Loucy (cell line): Measurements from ENCODE around the gene CHST10.

Source experiments
- EZH2phosphoT487 ChIP-seq: fragments of 200-600 bp; IDR thresholded peaks from 2 replicates; pipeline ENCODE4 v1.6.1; 2018; ENCODE audit warnings: antibody characterized with exemption, mild to moderate bottlenecking, moderate library complexity, borderline replicate concordance
- TF ChIP-seq, protein P1 (sequence below): fragments of 200-600 bp; sonication (generic); conservative IDR thresholded peaks from 2 replicates; pipeline ENCODE4 v1.5.1; 2014; ENCODE audit warnings: mild to moderate bottlenecking, antibody characterized with exemption, low read length

DNA sequence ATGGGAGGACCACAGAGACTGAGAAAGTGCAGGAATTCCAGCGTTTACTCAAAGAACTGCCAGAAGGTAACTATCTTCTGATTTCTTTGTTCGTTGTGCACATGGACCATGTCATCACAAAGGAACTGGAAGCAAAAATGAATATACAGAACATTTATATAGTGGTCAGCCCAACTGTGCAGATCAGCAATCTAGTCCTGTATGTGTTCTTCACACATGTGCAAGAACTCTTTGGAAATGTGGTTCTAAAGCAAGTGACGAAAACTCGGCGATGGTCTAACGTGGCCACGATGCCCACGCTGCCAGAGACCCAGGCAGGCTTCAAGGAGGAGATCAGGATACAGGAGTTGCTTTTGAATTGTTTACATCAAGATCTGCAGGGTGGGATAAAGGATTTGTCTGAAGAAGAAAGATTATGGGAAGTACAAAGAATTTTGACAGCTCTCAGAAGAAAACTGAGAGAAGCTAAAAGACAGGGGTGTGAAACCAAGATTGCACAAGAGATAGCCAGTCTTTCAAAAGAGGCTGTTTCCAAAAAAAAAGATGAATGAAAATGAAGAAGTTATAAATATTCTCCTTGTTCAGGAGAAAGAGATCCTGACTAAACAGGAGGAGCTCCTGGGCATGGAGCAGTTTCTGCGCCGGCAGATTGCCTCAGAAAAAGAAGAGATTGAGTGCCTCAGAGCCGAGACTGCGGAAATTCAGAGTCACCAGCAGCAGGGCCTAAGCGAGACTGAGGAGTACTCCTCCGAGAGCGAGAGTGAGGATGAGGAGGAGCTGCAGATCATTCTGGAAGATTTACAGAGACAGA lies 8.3 kb upstream of the CHST10 start:
- TF ChIP-seq, protein P1, sequence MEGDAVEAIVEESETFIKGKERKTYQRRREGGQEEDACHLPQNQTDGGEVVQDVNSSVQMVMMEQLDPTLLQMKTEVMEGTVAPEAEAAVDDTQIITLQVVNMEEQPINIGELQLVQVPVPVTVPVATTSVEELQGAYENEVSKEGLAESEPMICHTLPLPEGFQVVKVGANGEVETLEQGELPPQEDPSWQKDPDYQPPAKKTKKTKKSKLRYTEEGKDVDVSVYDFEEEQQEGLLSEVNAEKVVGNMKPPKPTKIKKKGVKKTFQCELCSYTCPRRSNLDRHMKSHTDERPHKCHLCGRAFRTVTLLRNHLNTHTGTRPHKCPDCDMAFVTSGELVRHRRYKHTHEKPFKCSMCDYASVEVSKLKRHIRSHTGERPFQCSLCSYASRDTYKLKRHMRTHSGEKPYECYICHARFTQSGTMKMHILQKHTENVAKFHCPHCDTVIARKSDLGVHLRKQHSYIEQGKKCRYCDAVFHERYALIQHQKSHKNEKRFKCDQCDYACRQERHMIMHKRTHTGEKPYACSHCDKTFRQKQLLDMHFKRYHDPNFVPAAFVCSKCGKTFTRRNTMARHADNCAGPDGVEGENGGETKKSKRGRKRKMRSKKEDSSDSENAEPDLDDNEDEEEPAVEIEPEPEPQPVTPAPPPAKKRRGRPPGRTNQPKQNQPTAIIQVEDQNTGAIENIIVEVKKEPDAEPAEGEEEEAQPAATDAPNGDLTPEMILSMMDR: no peak
- no peak for TF ChIP-seq EZH2phosphoT487
